Measurements from ENCODE around the gene EDDM13.

DNA sequence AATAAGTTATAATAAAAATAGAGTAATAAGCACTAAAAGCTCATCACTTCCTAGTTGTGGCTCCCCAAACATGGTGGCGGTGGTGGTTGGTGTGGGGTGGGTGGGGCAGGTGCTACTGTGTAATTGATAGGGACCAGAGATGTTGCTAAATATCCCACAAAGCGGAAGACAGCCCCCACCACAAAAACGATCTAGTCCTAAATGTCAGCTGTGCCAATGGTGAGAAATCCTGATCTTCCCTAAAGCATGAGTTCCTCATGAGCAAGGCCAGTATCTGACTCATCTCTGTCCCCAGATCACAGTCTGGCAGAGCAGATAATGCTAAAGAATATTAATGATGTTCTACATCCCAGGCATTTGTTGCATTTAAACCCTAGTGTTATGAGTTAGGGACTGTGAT is 1.9 kb upstream of the EDDM13 start:
- TF ChIP-seq GATA2 (IDR thresholded peaks at IDR 0.05; ENCODE audit: low read depth, low read length) (no peak), GATA3 (IDR thresholded peaks at IDR 0.05; ENCODE audit: low read depth, low read length) (no peak)
